SK-N-SH (cell line): Measurements from ENCODE around the gene ZNF407. TPM values are rescaled to one million over a fixed set of nuclear protein-coding genes. Genes with fewer than 3 reads are reported as not detected.

Experiments used
- CTCF ChIA-PET: fragments of 300-600, 350-600 bp; formaldehyde crosslinking; extraction: SDS; loops from one replicate; lab custom pipeline; 2021; lab: Yijun Ruan, JAX
- POLR2A ChIA-PET: fragments of 350-600 bp; sonication (Branson Sonifier 250); formaldehyde crosslinking; extraction: SDS; loops from one replicate; lab custom pipeline; 2020; ENCODE audit warnings: antibody characterized with exemption, inconsistent platforms; lab: Yijun Ruan, JAX
- DNase-seq: peaks from one replicate; pipeline ENCODE4 v3.0.0; 2012
- H2AFZ ChIP-seq: fragments of 200-600 bp; sonication (generic); 2 replicates; pipeline ENCODE4 v1.8.1; 2016; ENCODE audit warnings: antibody characterized with exemption, mild to moderate bottlenecking, low read depth
- H3F3A ChIP-seq: fragments of 200-600 bp; sonication (generic); replicated peaks from 2 replicates; pipeline ENCODE3; 2016; ENCODE audit warnings: antibody characterized with exemption, mild to moderate bottlenecking; ENCODE audit not compliant: insufficient read depth
- H3K27ac ChIP-seq, 2 experiments: fragments of 200-500 bp in 1 of 2; fragments of 200-600 bp in 1 of 2; sonication (Bioruptor generic) in 1 of 2; sonication (generic), shearing (Covaris generic) in 1 of 2; 2 replicates each; pipeline versions ENCODE4 v1.5.1 to v1.6.1; 2014 to 2016; ENCODE audit warnings: low read depth in 2 of 2, inconsistent platforms in 1 of 2, low read length in 1 of 2, mild to moderate bottlenecking in 1 of 2, mixed read lengths in 1 of 2
- H3K27me3 ChIP-seq: fragments of 200-600 bp; sonication (generic), shearing (Covaris generic); 2 replicates; pipeline ENCODE4 v1.6.1; 2016; ENCODE audit warnings: mixed run types; ENCODE audit not compliant: insufficient read depth
- H3K36me3 ChIP-seq, 2 experiments: fragments of 200-500 bp in 1 of 2; fragments of 200-600 bp in 1 of 2; sonication (Bioruptor generic) in 1 of 2; sonication (generic) in 1 of 2; replicated peaks in 1 of 2; 2 replicates each; pipeline versions ENCODE3 to v1.5.1; 2014 to 2016; ENCODE audit warnings: low read length in 1 of 2, mild to moderate bottlenecking in 1 of 2; ENCODE audit not compliant: insufficient read depth in 2 of 2, control insufficient read depth in 1 of 2
- H3K4me1 ChIP-seq, 2 experiments: fragments of 200-500 bp in 1 of 2; fragments of 200-600 bp in 1 of 2; sonication (Bioruptor generic) in 1 of 2; sonication (generic), shearing (Covaris generic) in 1 of 2; 2 replicates each; pipeline versions ENCODE4 v1.5.1 to v1.6.1; 2014 to 2016; ENCODE audit warnings: low read depth in 1 of 2, low read length in 1 of 2, mixed run types in 1 of 2; ENCODE audit not compliant: insufficient read depth in 2 of 2, control insufficient read depth in 1 of 2
- H3K4me2 ChIP-seq: fragments of 200-600 bp; sonication (generic), shearing (Covaris generic); 2 replicates; pipeline ENCODE4 v1.6.1; 2017; ENCODE audit warnings: mixed run types
- H3K4me3 ChIP-seq, 2 experiments: fragments of 200-500 bp in 1 of 2; fragments of 200-600 bp in 1 of 2; sonication (Bioruptor generic) in 1 of 2; sonication (generic), shearing (Covaris generic) in 1 of 2; 2 replicates each; pipeline versions ENCODE4 v1.5.1 to v1.8.1; 2014 to 2016; ENCODE audit warnings: low read depth in 2 of 2, inconsistent platforms in 1 of 2, low read length in 1 of 2, mild to moderate bottlenecking in 1 of 2, mixed read lengths in 1 of 2, moderate library complexity in 1 of 2
- H3K79me2 ChIP-seq: fragments of 200-600 bp; sonication (generic); 2 replicates; pipeline ENCODE4 v1.8.1; 2017; ENCODE audit warnings: mild to moderate bottlenecking; ENCODE audit not compliant: insufficient read depth
- H3K9ac ChIP-seq: fragments of 200-600 bp; sonication (generic); 2 replicates; pipeline ENCODE4 v1.6.1; 2017; ENCODE audit warnings: mixed run types
- H3K9me2 ChIP-seq: fragments of 200-600 bp; sonication (generic); 2 replicates; pipeline ENCODE4 v1.6.1; 2017; ENCODE audit warnings: mixed run types
- H3K9me3 ChIP-seq: fragments of 200-600 bp; sonication (generic); 2 replicates; pipeline ENCODE4 v1.6.1; 2017; ENCODE audit warnings: mixed run types, mild to moderate bottlenecking, moderate library complexity
- H4K20me1 ChIP-seq: fragments of 200-600 bp; sonication (generic); 2 replicates; pipeline ENCODE4 v1.6.1; 2017; ENCODE audit warnings: mild to moderate bottlenecking, mixed run types; ENCODE audit not compliant: insufficient read depth
- FOSL2 ChIP-seq: IDR thresholded peaks from 2 replicates; pipeline ENCODE4 v1.4.0; 2012; ENCODE audit warnings: low read depth, mild to moderate bottlenecking, moderate library complexity, borderline replicate concordance
- FOXM1 ChIP-seq: IDR thresholded peaks from 2 replicates; pipeline ENCODE4 v1.4.0; 2012; ENCODE audit warnings: low read depth, mild to moderate bottlenecking
- MEF2A ChIP-seq: IDR thresholded peaks from 2 replicates; pipeline ENCODE4 v1.4.0; 2012; ENCODE audit warnings: low read depth, borderline replicate concordance
- RFX5 ChIP-seq: IDR thresholded peaks from 2 replicates; pipeline ENCODE4 v1.6.1; 2012; ENCODE audit warnings: mild to moderate bottlenecking, improper control_type of control experiment, low read length
- SIN3A ChIP-seq: IDR thresholded peaks from 2 replicates; pipeline ENCODE4 v1.6.1; 2012; ENCODE audit warnings: low read depth, mild to moderate bottlenecking, low read length, moderate library complexity, borderline replicate concordance
- SMC3 ChIP-seq: IDR thresholded peaks from 2 replicates; pipeline ENCODE4 v1.6.1; 2012; ENCODE audit warnings: low read depth, low read length, improper control_type of control experiment
- TAF1 ChIP-seq: IDR thresholded peaks from 2 replicates; pipeline ENCODE4 v1.6.1; 2012; ENCODE audit warnings: low read depth, mild to moderate bottlenecking, low read length, moderate library complexity, borderline replicate concordance
- WGBS: methylation state at CpG from one replicate; pipeline ENCODE4 v1.1.6; 2017; ENCODE audit warnings: low lambda C conversion rate; 5-methylcytosine and 5-hydroxymethylcytosine counted together
- polyA plus RNA-seq, 3 experiments: library from polyadenylated mRNA; depleted of rRNA; stranded (reverse); fragments of >200 nt; gene quantifications; 2 replicates each; pipeline ENCODE4 v1.2.3, GENCODE V29; 2012
- TF ChIP-seq, protein P1 (sequence below): IDR thresholded peaks from 2 replicates; pipeline ENCODE4 v1.6.1; 2012; ENCODE audit warnings: mild to moderate bottlenecking, low read depth, low read length, moderate library complexity
- TF ChIP-seq, protein P2 (sequence below): IDR thresholded peaks from 2 replicates; pipeline ENCODE4 v1.4.0; 2012; ENCODE audit warnings: low read depth, borderline replicate concordance
- TF ChIP-seq, protein P3 (sequence below): fragments of 150-350 bp; IDR thresholded peaks from 2 replicates; pipeline ENCODE4 v1.6.1; 2017; ENCODE audit warnings: antibody characterized with exemption, low read length, low read depth, borderline replicate concordance
- TF ChIP-seq, protein P4 (sequence below): IDR thresholded peaks from 2 replicates; pipeline ENCODE4 v1.4.0; 2012; ENCODE audit warnings: low read depth
- TF ChIP-seq, protein P5 (sequence below): IDR thresholded peaks from 2 replicates; pipeline ENCODE4 v1.4.0; 2012; ENCODE audit warnings: low read depth, borderline replicate concordance

The ZNF407 gene
- polyA plus RNA-seq, 1 of the 3 experiments (the other 2 are of a cell fraction), result 2.6 TPM

DNA sequence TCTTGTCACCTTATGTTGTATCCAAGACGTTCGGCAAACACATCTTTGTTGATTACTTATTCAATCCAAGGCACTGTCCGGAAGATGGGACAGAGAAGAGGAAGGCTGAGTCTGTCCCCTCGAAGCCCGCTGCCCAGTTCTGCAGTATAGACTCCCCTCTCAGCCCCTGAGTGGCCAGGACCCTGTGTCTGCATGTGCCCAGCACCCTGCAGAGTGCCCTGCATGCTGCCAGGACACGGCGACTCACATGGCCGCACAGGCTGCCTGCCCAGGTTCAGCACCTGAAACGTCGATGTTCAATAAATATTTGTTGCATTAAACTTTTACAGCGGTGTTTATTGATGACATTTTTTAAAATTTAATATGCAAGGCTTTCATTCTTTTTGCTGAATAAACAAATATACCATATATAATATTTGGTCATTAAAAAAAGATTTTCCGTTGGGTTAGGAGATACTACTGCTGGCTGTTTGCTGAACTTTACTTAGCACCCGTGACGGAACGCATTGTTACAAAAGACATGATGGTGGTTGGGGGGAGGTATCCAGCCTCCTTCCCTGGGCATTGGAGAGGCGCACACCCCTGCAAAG is 464.7 kb downstream of the ZNF407 start:
- no peak overlapping the region for H3K4me3 ChIP-seq
- CTCF ChIA-PET, result no interaction called here
- no peak overlapping the region for H3K27ac ChIP-seq
- H4K20me1 ChIP-seq, result no peaks in the 10 kb centered on the region
- no peaks in the 10 kb centered on the region for H3K79me2 ChIP-seq
- no peaks in the 10 kb centered on the region for H3K9me2 ChIP-seq
- no peaks in the 10 kb centered on the region for H3K36me3 ChIP-seq
- no peak overlapping the region for H3K9ac ChIP-seq
- H3K27me3 ChIP-seq, result no peaks in the 10 kb centered on the region
- WGBS, result 91% methylated on average over 15 of the region's 16 CpGs
- no peak overlapping the region for H3K4me2 ChIP-seq
- H3K9me3 ChIP-seq, result no peaks in the 10 kb centered on the region
- DNase-seq, result no peak
- H3F3A ChIP-seq, result no peaks in the 10 kb centered on the region
- no peak overlapping the region for H2AFZ ChIP-seq
- TF ChIP-seq SMC3 (no peak), FOSL2 (no peak), RFX5 (no peak), MEF2A (no peak), FOXM1 (no peak), TAF1 (no peak), SIN3A (no peak)
- TF ChIP-seq, protein P1, sequence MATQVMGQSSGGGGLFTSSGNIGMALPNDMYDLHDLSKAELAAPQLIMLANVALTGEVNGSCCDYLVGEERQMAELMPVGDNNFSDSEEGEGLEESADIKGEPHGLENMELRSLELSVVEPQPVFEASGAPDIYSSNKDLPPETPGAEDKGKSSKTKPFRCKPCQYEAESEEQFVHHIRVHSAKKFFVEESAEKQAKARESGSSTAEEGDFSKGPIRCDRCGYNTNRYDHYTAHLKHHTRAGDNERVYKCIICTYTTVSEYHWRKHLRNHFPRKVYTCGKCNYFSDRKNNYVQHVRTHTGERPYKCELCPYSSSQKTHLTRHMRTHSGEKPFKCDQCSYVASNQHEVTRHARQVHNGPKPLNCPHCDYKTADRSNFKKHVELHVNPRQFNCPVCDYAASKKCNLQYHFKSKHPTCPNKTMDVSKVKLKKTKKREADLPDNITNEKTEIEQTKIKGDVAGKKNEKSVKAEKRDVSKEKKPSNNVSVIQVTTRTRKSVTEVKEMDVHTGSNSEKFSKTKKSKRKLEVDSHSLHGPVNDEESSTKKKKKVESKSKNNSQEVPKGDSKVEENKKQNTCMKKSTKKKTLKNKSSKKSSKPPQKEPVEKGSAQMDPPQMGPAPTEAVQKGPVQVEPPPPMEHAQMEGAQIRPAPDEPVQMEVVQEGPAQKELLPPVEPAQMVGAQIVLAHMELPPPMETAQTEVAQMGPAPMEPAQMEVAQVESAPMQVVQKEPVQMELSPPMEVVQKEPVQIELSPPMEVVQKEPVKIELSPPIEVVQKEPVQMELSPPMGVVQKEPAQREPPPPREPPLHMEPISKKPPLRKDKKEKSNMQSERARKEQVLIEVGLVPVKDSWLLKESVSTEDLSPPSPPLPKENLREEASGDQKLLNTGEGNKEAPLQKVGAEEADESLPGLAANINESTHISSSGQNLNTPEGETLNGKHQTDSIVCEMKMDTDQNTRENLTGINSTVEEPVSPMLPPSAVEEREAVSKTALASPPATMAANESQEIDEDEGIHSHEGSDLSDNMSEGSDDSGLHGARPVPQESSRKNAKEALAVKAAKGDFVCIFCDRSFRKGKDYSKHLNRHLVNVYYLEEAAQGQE, result no peak
- TF ChIP-seq, protein P2, sequence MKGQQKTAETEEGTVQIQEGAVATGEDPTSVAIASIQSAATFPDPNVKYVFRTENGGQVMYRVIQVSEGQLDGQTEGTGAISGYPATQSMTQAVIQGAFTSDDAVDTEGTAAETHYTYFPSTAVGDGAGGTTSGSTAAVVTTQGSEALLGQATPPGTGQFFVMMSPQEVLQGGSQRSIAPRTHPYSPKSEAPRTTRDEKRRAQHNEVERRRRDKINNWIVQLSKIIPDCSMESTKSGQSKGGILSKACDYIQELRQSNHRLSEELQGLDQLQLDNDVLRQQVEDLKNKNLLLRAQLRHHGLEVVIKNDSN, result no peak
- TF ChIP-seq, protein P3, sequence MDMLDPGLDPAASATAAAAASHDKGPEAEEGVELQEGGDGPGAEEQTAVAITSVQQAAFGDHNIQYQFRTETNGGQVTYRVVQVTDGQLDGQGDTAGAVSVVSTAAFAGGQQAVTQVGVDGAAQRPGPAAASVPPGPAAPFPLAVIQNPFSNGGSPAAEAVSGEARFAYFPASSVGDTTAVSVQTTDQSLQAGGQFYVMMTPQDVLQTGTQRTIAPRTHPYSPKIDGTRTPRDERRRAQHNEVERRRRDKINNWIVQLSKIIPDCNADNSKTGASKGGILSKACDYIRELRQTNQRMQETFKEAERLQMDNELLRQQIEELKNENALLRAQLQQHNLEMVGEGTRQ, result no peak
- TF ChIP-seq, protein P4, sequence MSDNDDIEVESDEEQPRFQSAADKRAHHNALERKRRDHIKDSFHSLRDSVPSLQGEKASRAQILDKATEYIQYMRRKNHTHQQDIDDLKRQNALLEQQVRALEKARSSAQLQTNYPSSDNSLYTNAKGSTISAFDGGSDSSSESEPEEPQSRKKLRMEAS, result no peak
- TF ChIP-seq, protein P5, sequence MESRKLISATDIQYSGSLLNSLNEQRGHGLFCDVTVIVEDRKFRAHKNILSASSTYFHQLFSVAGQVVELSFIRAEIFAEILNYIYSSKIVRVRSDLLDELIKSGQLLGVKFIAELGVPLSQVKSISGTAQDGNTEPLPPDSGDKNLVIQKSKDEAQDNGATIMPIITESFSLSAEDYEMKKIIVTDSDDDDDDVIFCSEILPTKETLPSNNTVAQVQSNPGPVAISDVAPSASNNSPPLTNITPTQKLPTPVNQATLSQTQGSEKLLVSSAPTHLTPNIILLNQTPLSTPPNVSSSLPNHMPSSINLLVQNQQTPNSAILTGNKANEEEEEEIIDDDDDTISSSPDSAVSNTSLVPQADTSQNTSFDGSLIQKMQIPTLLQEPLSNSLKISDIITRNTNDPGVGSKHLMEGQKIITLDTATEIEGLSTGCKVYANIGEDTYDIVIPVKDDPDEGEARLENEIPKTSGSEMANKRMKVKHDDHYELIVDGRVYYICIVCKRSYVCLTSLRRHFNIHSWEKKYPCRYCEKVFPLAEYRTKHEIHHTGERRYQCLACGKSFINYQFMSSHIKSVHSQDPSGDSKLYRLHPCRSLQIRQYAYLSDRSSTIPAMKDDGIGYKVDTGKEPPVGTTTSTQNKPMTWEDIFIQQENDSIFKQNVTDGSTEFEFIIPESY, result no peak
- TF ChIP-seq, all 33 proteins: peak for 0
- POLR2A ChIA-PET, result no interaction called here
- H3K4me1 ChIP-seq, result peaks cover 0 to 17% of the 10 kb centered on the region in 2 experiments; a peak in 1 of 4 replicates
